H1 (cell line): ENCODE results near the gene ST8SIA3. TPM values are rescaled to one million over a fixed set of nuclear protein-coding genes. Genes with fewer than 3 reads are reported as not detected.

Source experiments
- CHD7 ChIP-seq: fragments of 300-600 bp; sonication (generic); IDR thresholded peaks from 2 replicates; pipeline ENCODE4 v1.7.1; 2012; ENCODE audit warnings: low read length, moderate library complexity, mild to moderate bottlenecking, inconsistent platforms; ENCODE audit not compliant: insufficient replicate concordance
- polyA plus RNA-seq, 7 experiments: library from polyadenylated mRNA; depleted of rRNA in 3 of 7; stranded (reverse) in 5 of 7; unstranded in 2 of 7; fragments of >200 nt in 5 of 7; fragments of 200-250 nt in 2 of 7; gene quantifications; 1 replicate in 5 of 7; 2 replicates in 1 of 7; 4 replicates in 1 of 7; pipeline versions ENCODE4 v1.2.1 to v1.2.3, GENCODE V29; 2011 to 2013; ENCODE audit warnings: missing spikeins in 2 of 7, mixed read lengths in 2 of 7
- total RNA-seq: library from RNA; stranded (reverse); fragmentation: NEBNext Ultra II Directional; extraction: Animal tissue kit (Norgen Biotek cat#: 25700); gene quantifications from 2 replicates; pipeline ENCODE4 v1.2.1, GENCODE V29; 2021

Gene ST8SIA3
- total and polyA plus RNA-seq, 2 of the 8 experiments (the other 6 are each of a cell fraction or from before 2014, with no cell fraction given) = 1.2 to 3.7 TPM

- no peak for TF ChIP-seq CHD7
Observed at GRCh38 chr18:57328665-57329064, 23.7 kb upstream of the ST8SIA3 start (continued).
